Panc1 (cell line): ENCODE measurements around the gene SCAP. TPM values are rescaled to one million over a fixed set of nuclear protein-coding genes. Genes with fewer than 3 reads are reported as not detected.

Experiments used
- ATAC-seq: fragments of 200-7000 bp; cut with Tn5 transposase; 2 replicates; pipeline ENCODE4 v1.9.1; 2020; ENCODE audit warnings: mild to moderate bottlenecking, moderate library complexity
- BruUV-seq: library from RNA; stranded (reverse); fragments of 400-500 nt; replicated peaks from 2 replicates; lab custom pipeline; 2021; lab: Mats Ljungman, UMichigan
- CTCF ChIA-PET: fragments of 300-600 bp; sonication (Branson Sonifier 250); formaldehyde crosslinking; loops from one replicate; lab custom pipeline; 2022; ENCODE audit warnings: antibody characterized with exemption; lab: Charles Lee
- POLR2A ChIA-PET: fragments of 300-600 bp; sonication (Branson Sonifier 250); formaldehyde crosslinking; loops from one replicate; lab custom pipeline; 2022; ENCODE audit warnings: antibody characterized with exemption; lab: Charles Lee
- DNase-seq: peaks from one replicate; pipeline ENCODE4 v3.0.0-alpha.2; 2010; ENCODE audit warnings: low read depth, low spot score
- H3K27ac ChIP-seq: 2 replicates; pipeline ENCODE4 v1.5.1; 2011; ENCODE audit warnings: mild to moderate bottlenecking, low read length, inconsistent platforms
- H3K27me3 ChIP-seq: fragments of 200-500 bp; sonication (Bioruptor generic); 2 replicates; pipeline ENCODE4 v1.6.0; 2014; ENCODE audit warnings: low read length, inconsistent platforms; ENCODE audit not compliant: control insufficient read depth, insufficient read depth
- H3K36me3 ChIP-seq: fragments of 200-500 bp; sonication (Bioruptor generic); 2 replicates; pipeline ENCODE4 v1.5.1; 2014; ENCODE audit warnings: inconsistent platforms, mild to moderate bottlenecking, low read length, moderate library complexity; ENCODE audit not compliant: control insufficient read depth, insufficient read depth
- H3K4me1 ChIP-seq: 2 replicates; pipeline ENCODE4 v1.5.1; 2011; ENCODE audit warnings: inconsistent platforms, mild to moderate bottlenecking, low read length, moderate library complexity; ENCODE audit not compliant: control insufficient read depth, insufficient read depth
- H3K4me3 ChIP-seq, 2 experiments: 2 replicates each; pipeline ENCODE4 v1.5.1; 2011 to 2012; ENCODE audit warnings: low read depth in 2 of 2, low read length in 2 of 2, mild to moderate bottlenecking in 2 of 2, inconsistent platforms in 1 of 2, moderate library complexity in 1 of 2
- H3K9me3 ChIP-seq: fragments of 200-500 bp; sonication (Bioruptor generic); 2 replicates; pipeline ENCODE4 v1.5.1; 2014; ENCODE audit warnings: low read depth, mild to moderate bottlenecking, inconsistent platforms, low read length, moderate library complexity; ENCODE audit not compliant: control insufficient read depth, insufficient read depth
- POLR2AphosphoS5 ChIP-seq: IDR thresholded peaks from 2 replicates; pipeline ENCODE4 v1.6.1; 2012; ENCODE audit warnings: mild to moderate bottlenecking, low read depth, low read length, moderate library complexity
- SIN3A ChIP-seq: IDR thresholded peaks from 2 replicates; pipeline ENCODE4 v1.6.1; 2012; ENCODE audit warnings: low read depth, mild to moderate bottlenecking, low read length, moderate library complexity, borderline replicate concordance; ENCODE audit not compliant: insufficient read depth
- TCF7L2 ChIP-seq: IDR thresholded peaks from 2 replicates; pipeline ENCODE4 v1.6.1; 2011; ENCODE audit warnings: mild to moderate bottlenecking, low read depth, low read length, inconsistent platforms
- in situ Hi-C: cut with HindIII; loops from 2 replicates; pipeline ENCODE4 v1.10.0; 2016; ENCODE audit warnings: low sequenced_read_pairs, low pct_unique_long_range_greater_than_20kb
- intact Hi-C: fragments of 100-400 bp; cut with micrococcal nuclease; formaldehyde crosslinking; loops from one replicate; pipeline ENCODE4 v1.10.0; 2022; ENCODE audit not compliant: unreplicated experiment
- total RNA-seq: library from RNA; stranded (reverse); gene quantifications from one replicate; pipeline ENCODE4 v1.2.1, GENCODE V29; 2021; ENCODE audit not compliant: unreplicated experiment
- TF ChIP-seq, protein P1 (sequence below): fragments of 450-650 bp; IDR thresholded peaks from 2 replicates; pipeline ENCODE4 v1.5.1; 2017; ENCODE audit warnings: mild to moderate bottlenecking
- TF ChIP-seq, protein P2 (sequence below), 2 experiments: IDR thresholded peaks; 2 replicates each; pipeline ENCODE4 v1.6.1; 2011 to 2012; ENCODE audit warnings: low read depth in 2 of 2, control low read depth in 1 of 2, low read length in 1 of 2, mild to moderate bottlenecking in 1 of 2, moderate library complexity in 1 of 2; ENCODE audit not compliant: insufficient read depth in 1 of 2

Gene SCAP
- total RNA-seq, 1 experiment from 2014 or later: 49.7 TPM

DNA sequence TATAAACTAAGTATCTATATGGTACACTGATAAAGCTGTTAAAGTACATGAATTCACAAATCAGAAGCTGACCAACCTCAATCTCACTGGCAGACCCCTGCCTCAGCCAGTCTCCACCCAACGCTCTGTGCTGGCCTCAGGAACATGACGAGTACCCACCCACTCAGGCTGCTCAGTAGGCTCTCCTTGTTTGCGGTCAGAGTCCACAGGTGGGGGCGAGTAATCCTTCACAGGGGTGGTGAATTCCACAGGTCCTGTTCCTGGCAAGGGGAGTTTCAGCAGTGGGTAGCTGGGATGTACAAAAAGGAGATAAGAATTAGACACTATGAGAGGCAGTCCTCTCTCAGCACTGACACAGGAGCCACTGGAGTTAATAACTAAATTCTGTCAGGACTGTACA lies 40.9 kb downstream of the SCAP start:
- no TSS peak for BruUV-seq
- Histone ChIP-seq H3K27ac (no peak overlapping the region), H3K4me3 (no peak overlapping the region), H3K4me1 (no peaks in the 10 kb centered on the region), H3K27me3 (no peaks in the 10 kb centered on the region), H3K36me3 (no peaks in the 10 kb centered on the region), H3K9me3 (no peaks in the 10 kb centered on the region)
- no peak for DNase-seq
- ChIA-PET POLR2A (no interaction called here), CTCF (no interaction called here)
- TF ChIP-seq TCF7L2 (no peak), SIN3A (no peak), POLR2AphosphoS5 (no peak)
- TF ChIP-seq, protein P1, sequence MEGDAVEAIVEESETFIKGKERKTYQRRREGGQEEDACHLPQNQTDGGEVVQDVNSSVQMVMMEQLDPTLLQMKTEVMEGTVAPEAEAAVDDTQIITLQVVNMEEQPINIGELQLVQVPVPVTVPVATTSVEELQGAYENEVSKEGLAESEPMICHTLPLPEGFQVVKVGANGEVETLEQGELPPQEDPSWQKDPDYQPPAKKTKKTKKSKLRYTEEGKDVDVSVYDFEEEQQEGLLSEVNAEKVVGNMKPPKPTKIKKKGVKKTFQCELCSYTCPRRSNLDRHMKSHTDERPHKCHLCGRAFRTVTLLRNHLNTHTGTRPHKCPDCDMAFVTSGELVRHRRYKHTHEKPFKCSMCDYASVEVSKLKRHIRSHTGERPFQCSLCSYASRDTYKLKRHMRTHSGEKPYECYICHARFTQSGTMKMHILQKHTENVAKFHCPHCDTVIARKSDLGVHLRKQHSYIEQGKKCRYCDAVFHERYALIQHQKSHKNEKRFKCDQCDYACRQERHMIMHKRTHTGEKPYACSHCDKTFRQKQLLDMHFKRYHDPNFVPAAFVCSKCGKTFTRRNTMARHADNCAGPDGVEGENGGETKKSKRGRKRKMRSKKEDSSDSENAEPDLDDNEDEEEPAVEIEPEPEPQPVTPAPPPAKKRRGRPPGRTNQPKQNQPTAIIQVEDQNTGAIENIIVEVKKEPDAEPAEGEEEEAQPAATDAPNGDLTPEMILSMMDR: no peak
- TF ChIP-seq, protein P2, sequence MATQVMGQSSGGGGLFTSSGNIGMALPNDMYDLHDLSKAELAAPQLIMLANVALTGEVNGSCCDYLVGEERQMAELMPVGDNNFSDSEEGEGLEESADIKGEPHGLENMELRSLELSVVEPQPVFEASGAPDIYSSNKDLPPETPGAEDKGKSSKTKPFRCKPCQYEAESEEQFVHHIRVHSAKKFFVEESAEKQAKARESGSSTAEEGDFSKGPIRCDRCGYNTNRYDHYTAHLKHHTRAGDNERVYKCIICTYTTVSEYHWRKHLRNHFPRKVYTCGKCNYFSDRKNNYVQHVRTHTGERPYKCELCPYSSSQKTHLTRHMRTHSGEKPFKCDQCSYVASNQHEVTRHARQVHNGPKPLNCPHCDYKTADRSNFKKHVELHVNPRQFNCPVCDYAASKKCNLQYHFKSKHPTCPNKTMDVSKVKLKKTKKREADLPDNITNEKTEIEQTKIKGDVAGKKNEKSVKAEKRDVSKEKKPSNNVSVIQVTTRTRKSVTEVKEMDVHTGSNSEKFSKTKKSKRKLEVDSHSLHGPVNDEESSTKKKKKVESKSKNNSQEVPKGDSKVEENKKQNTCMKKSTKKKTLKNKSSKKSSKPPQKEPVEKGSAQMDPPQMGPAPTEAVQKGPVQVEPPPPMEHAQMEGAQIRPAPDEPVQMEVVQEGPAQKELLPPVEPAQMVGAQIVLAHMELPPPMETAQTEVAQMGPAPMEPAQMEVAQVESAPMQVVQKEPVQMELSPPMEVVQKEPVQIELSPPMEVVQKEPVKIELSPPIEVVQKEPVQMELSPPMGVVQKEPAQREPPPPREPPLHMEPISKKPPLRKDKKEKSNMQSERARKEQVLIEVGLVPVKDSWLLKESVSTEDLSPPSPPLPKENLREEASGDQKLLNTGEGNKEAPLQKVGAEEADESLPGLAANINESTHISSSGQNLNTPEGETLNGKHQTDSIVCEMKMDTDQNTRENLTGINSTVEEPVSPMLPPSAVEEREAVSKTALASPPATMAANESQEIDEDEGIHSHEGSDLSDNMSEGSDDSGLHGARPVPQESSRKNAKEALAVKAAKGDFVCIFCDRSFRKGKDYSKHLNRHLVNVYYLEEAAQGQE (IDR thresholded peaks at IDR 0.05; ENCODE audit: insufficient read depth in 1 of 2, low read depth in 2 of 2, low read length in 1 of 2): no peak
- intact Hi-C loops: no loop called here
- in situ Hi-C loops: no loop called here
- no peak for ATAC-seq

DNA sequence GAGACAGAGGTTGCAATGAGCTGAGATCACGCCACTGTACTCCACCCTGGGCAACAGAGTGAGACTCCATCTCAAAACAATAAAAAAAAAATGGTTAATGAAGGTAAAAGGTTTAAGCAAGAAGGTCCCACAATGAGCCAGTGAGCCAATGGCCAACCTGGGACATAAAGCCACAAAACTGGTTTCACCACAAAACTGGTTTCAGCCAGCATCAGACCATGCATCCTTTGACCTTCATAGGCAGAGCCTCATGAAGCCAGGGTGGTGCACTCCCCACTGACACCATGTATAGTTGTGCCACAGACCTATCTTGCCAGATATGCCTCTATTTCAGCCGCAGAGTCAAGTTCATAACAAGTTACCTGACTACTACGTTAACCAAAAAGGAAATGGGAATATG lies 41.9 kb downstream of the SCAP start:
- POLR2A ChIA-PET: no interaction called here
- BruUV-seq: no TSS peak
- no peaks in the 10 kb centered on the region for H3K36me3 ChIP-seq
- DNase-seq (no peak), ATAC-seq (no peak)
- H3K27ac ChIP-seq: no peak overlapping the region
- H3K4me1 ChIP-seq: no peaks in the 10 kb centered on the region
- H3K27me3 ChIP-seq: no peaks in the 10 kb centered on the region
- in situ Hi-C loops: no loop called here
- TF ChIP-seq, protein P1: no peak
- TF ChIP-seq, protein P2 (IDR thresholded peaks at IDR 0.05; ENCODE audit: insufficient read depth in 1 of 2, low read depth in 2 of 2, low read length in 1 of 2): no peak
- TF ChIP-seq SIN3A: no peak
- no peak for TF ChIP-seq POLR2AphosphoS5
- TF ChIP-seq TCF7L2: no peak
- intact Hi-C loops: no loop called here
- CTCF ChIA-PET: no interaction called here
- no peaks in the 10 kb centered on the region for H3K9me3 ChIP-seq
- H3K4me3 ChIP-seq: no peak overlapping the region
